Ectodermal cell (in vitro differentiated cells): Measurements from ENCODE around the gene ARG2.

Source experiments
- H3K27ac ChIP-seq: 2 replicates; pipeline ENCODE4 v1.7.0; 2013; ENCODE audit warnings: mild to moderate bottlenecking, low read depth, low read length; ENCODE audit not compliant: insufficient read depth, poor library complexity, severe bottlenecking
- H3K27me3 ChIP-seq: 2 replicates; pipeline ENCODE4 v1.7.0; 2013; ENCODE audit warnings: mild to moderate bottlenecking, low read length; ENCODE audit not compliant: insufficient read depth, control insufficient read depth, poor library complexity, severe bottlenecking
- H3K36me3 ChIP-seq: one replicate; pipeline ENCODE4 v1.7.0; 2013; ENCODE audit warnings: low read length; ENCODE audit not compliant: control insufficient read depth, insufficient read depth
- H3K4me1 ChIP-seq: one replicate; pipeline ENCODE4 v1.7.0; 2013; ENCODE audit warnings: low read length; ENCODE audit not compliant: control insufficient read depth, insufficient read depth
- H3K4me3 ChIP-seq: 2 replicates; pipeline ENCODE4 v1.7.0; 2013; ENCODE audit warnings: low read depth, low read length, control low read depth; ENCODE audit not compliant: insufficient read depth
- H3K9me3 ChIP-seq: 2 replicates; pipeline ENCODE4 v1.7.0; 2013; ENCODE audit warnings: mild to moderate bottlenecking, low read length, moderate library complexity; ENCODE audit not compliant: control insufficient read depth
- WGBS, 2 experiments: methylation state at CpG; one replicate each; pipeline ENCODE4 v1.1.7; 2013; ENCODE audit warnings: missing lambda C conversion rate in 2 of 2; 5-methylcytosine and 5-hydroxymethylcytosine counted together

ARG2 gene

GRCh38 chr14:67650694-67651093 lies 31.0 kb downstream of the ARG2 start:
- H3K27ac ChIP-seq = no peak overlapping the region
- WGBS, 2 experiments = 95 to 97% methylated on average over 2 of the region's 2 CpGs
- no peak overlapping the region for H3K4me3 ChIP-seq
- no peaks in the 10 kb centered on the region for H3K9me3 ChIP-seq
- no peaks in the 10 kb centered on the region for H3K27me3 ChIP-seq
- no peaks in the 10 kb centered on the region for H3K4me1 ChIP-seq
- H3K36me3 ChIP-seq = peaks cover 62% of the 10 kb centered on the region

GRCh38 chr14:67652189-67652588 lies 32.5 kb downstream of the ARG2 start:
- no peaks in the 10 kb centered on the region for H3K4me1 ChIP-seq
- H3K27me3 ChIP-seq = no peaks in the 10 kb centered on the region
- no peaks in the 10 kb centered on the region for H3K9me3 ChIP-seq
- 90% methylated on average over 1 of the region's 1 CpG; no CpG with 5 or more reads in 1 of the 2 experiments for WGBS, 2 experiments
- H3K4me3 ChIP-seq = no peak overlapping the region
- no peak overlapping the region for H3K27ac ChIP-seq
- H3K36me3 ChIP-seq = peaks cover 65% of the 10 kb centered on the region

GRCh38 chr14:67653651-67654280 lies 34.0 kb downstream of the ARG2 start:
- peaks cover 60% of the 10 kb centered on the region for H3K36me3 ChIP-seq
- H3K4me1 ChIP-seq = no peaks in the 10 kb centered on the region
- WGBS, 2 experiments = 91 to 94% methylated on average over 6 of the region's 6 CpGs
- H3K4me3 ChIP-seq = no peak overlapping the region
- peak overlapping the region; percentile 16 for H3K27ac ChIP-seq
- no peaks in the 10 kb centered on the region for H3K27me3 ChIP-seq
- H3K9me3 ChIP-seq = no peaks in the 10 kb centered on the region

- Histone ChIP-seq H3K4me1 (no peaks in the 10 kb centered on the region), H3K27me3 (no peaks in the 10 kb centered on the region), H3K9me3 (no peaks in the 10 kb centered on the region), H3K36me3 (peaks cover 3% of the 10 kb centered on the region), H3K27ac (no peak overlapping the region), H3K4me3 (no peak overlapping the region)
- WGBS, 2 experiments = 71 to 84% methylated on average over 3 of the region's 4 CpGs
These were observed 43.9 kb downstream of the ARG2 start for GRCh38 chr14:67663633-67664032.

- no peaks in the 10 kb centered on the region for H3K36me3 ChIP-seq
- H3K27ac ChIP-seq = no peak overlapping the region
- no peaks in the 10 kb centered on the region for H3K27me3 ChIP-seq
- no peaks in the 10 kb centered on the region for H3K4me1 ChIP-seq
- no peaks in the 10 kb centered on the region for H3K9me3 ChIP-seq
- no peak overlapping the region for H3K4me3 ChIP-seq
- 98 to 100% methylated on average over 2 of the region's 2 CpGs for WGBS, 2 experiments
These were observed 46.1 kb downstream of the ARG2 start for GRCh38 chr14:67665868-67666267.

- H3K27ac ChIP-seq = no peak overlapping the region
- no peaks in the 10 kb centered on the region for H3K4me1 ChIP-seq
- H3K9me3 ChIP-seq = no peaks in the 10 kb centered on the region
- H3K36me3 ChIP-seq = no peaks in the 10 kb centered on the region
- 33 to 77% methylated on average over 1 of the region's 1 CpG for WGBS, 2 experiments
- no peak overlapping the region for H3K4me3 ChIP-seq
- H3K27me3 ChIP-seq = no peaks in the 10 kb centered on the region
These were observed 47.2 kb downstream of the ARG2 start for GRCh38 chr14:67666750-67667449.

GRCh38 chr14:67668559-67668958 lies 48.8 kb downstream of the ARG2 start:
- Histone ChIP-seq H3K36me3 (no peaks in the 10 kb centered on the region), H3K27ac (no peak overlapping the region), H3K9me3 (no peaks in the 10 kb centered on the region), H3K4me1 (no peaks in the 10 kb centered on the region), H3K27me3 (no peaks in the 10 kb centered on the region), H3K4me3 (no peak overlapping the region)

- Histone ChIP-seq H3K4me1 (no peaks in the 10 kb centered on the region), H3K27me3 (no peaks in the 10 kb centered on the region), H3K9me3 (no peaks in the 10 kb centered on the region), H3K27ac (no peak overlapping the region), H3K4me3 (peak overlapping the region; percentile 84), H3K36me3 (peaks cover 12% of the 10 kb centered on the region)
- 75 to 83% methylated on average over 5 of the region's 5 CpGs for WGBS, 2 experiments
These were observed 53.7 kb downstream of the ARG2 start for GRCh38 chr14:67673451-67673850.

- H3K36me3 ChIP-seq = peaks cover 15% of the 10 kb centered on the region
- H3K4me3 ChIP-seq = peak overlapping the region; percentile 84
- H3K9me3 ChIP-seq = no peaks in the 10 kb centered on the region
- WGBS, 2 experiments = 0% methylated on average over 25 of the region's 25 CpGs
- H3K27me3 ChIP-seq = no peaks in the 10 kb centered on the region
- H3K27ac ChIP-seq = peak overlapping the region; percentile 96
- H3K4me1 ChIP-seq = no peaks in the 10 kb centered on the region
These were observed 54.4 kb downstream of the ARG2 start for GRCh38 chr14:67674139-67674479.

GRCh38 chr14:67674480-67675218 lies 54.9 kb downstream of the ARG2 start, which contains the start of gene VTI1B:
Gene VTI1B (minus strand): TSS chr14:67674632. CDS start chr14:67674489, 143 bp downstream.
- Histone ChIP-seq H3K27ac (peak within 1 kb of the TSS; percentile 96), H3K27me3 (no peaks in the 10 kb centered on the region), H3K4me3 (peak within 1 kb of the TSS; percentile 84), H3K36me3 (peaks cover 15% of the 10 kb centered on the region), H3K4me1 (no peaks in the 10 kb centered on the region), H3K9me3 (no peaks in the 10 kb centered on the region)
- WGBS, 2 experiments = 0 to 1% methylated on average over 87 of the region's 87 CpGs
